Astrocyte (in vitro differentiated cells and primary cell): ENCODE data around the gene LANCL2. TPM values are rescaled to one million over a fixed set of nuclear protein-coding genes. Genes with fewer than 3 reads are reported as not detected.
"Not testable (repeated sequence)": the region's sequence is repeated elsewhere in the genome, so short reads cannot be mapped to it uniquely, and the experiment has no call there.

Experiments used
- DNase-seq: peaks from one replicate; pipeline ENCODE4 v3.0.0-alpha.2; 2010; ENCODE audit warnings: low read depth
- FAIRE-seq: peaks from 2 replicates; lab custom pipeline; 2011; peaks lifted over from hg19 to GRCh38; lab: Jason Lieb, UNC
- H2AFZ ChIP-seq: 2 replicates; pipeline ENCODE4 v1.6.0; 2012; ENCODE audit warnings: low read depth, low read length, inconsistent platforms
- H3K27ac ChIP-seq: 2 replicates; pipeline ENCODE4 v1.5.1; 2011; ENCODE audit warnings: low read depth, low read length, inconsistent platforms
- H3K27me3 ChIP-seq: 2 replicates; pipeline ENCODE4 v1.6.0; 2011; ENCODE audit warnings: low read length, inconsistent platforms; ENCODE audit not compliant: insufficient read depth
- H3K36me3 ChIP-seq: 2 replicates; pipeline ENCODE4 v1.5.1; 2011; ENCODE audit warnings: low read length, inconsistent platforms; ENCODE audit not compliant: insufficient read depth
- H3K4me1 ChIP-seq: 2 replicates; pipeline ENCODE4 v1.5.1; 2011; ENCODE audit warnings: low read length, inconsistent platforms; ENCODE audit not compliant: insufficient read depth
- H3K4me2 ChIP-seq: 2 replicates; pipeline ENCODE4 v1.6.0; 2012; ENCODE audit warnings: low read length, inconsistent platforms
- H3K4me3 ChIP-seq: 2 replicates; pipeline ENCODE4 v1.5.1; 2011; ENCODE audit warnings: low read depth, mild to moderate bottlenecking, low read length, inconsistent platforms; ENCODE audit not compliant: insufficient read depth
- H3K79me2 ChIP-seq: 2 replicates; pipeline ENCODE4 v1.6.0; 2012; ENCODE audit warnings: mild to moderate bottlenecking, low read length, inconsistent platforms; ENCODE audit not compliant: insufficient read depth
- H3K9ac ChIP-seq: 2 replicates; pipeline ENCODE4 v1.6.0; 2012; ENCODE audit warnings: mild to moderate bottlenecking, low read length, inconsistent platforms
- H3K9me3 ChIP-seq: 2 replicates; pipeline ENCODE4 v1.5.1; 2012; ENCODE audit warnings: low read depth, mild to moderate bottlenecking, low read length, inconsistent platforms; ENCODE audit not compliant: insufficient read depth
- H4K20me1 ChIP-seq: 2 replicates; pipeline ENCODE4 v1.6.0; 2012; ENCODE audit warnings: low read length, inconsistent platforms; ENCODE audit not compliant: insufficient read depth
- H3K27ac Mint-ChIP-seq: one replicate; pipeline ENCODE4 v1.8.0; 2021; ENCODE audit warnings: mild to moderate bottlenecking, mixed read lengths; ENCODE audit not compliant: unreplicated experiment
- H3K27me3 Mint-ChIP-seq: one replicate; pipeline ENCODE4 v1.8.0; 2021; ENCODE audit warnings: low read depth, mixed read lengths; ENCODE audit not compliant: unreplicated experiment
- H3K36me3 Mint-ChIP-seq: one replicate; pipeline ENCODE4 v1.8.0; 2021; ENCODE audit warnings: low read depth, mixed read lengths; ENCODE audit not compliant: unreplicated experiment
- H3K4me1 Mint-ChIP-seq: one replicate; pipeline ENCODE4 v1.8.0; 2021; ENCODE audit warnings: low read depth, mixed read lengths; ENCODE audit not compliant: unreplicated experiment
- H3K4me3 Mint-ChIP-seq: one replicate; pipeline ENCODE4 v1.8.0; 2021; ENCODE audit warnings: mild to moderate bottlenecking, moderate library complexity, mixed read lengths; ENCODE audit not compliant: unreplicated experiment
- H3K9me3 Mint-ChIP-seq: one replicate; pipeline ENCODE4 v1.8.0; 2021; ENCODE audit warnings: mild to moderate bottlenecking, mixed read lengths; ENCODE audit not compliant: unreplicated experiment
- EZH2 ChIP-seq: IDR thresholded peaks from 2 replicates; pipeline ENCODE4 v1.6.1; 2012; ENCODE audit warnings: mild to moderate bottlenecking, low read length, inconsistent platforms; ENCODE audit not compliant: insufficient read depth
- total RNA-seq: library from RNA; stranded (reverse); gene quantifications from 2 replicates; pipeline ENCODE4 v1.2.1, GENCODE V29; 2021
- TF ChIP-seq, protein P1 (sequence below): IDR thresholded peaks from 2 replicates; pipeline ENCODE4 v1.5.1; 2011; ENCODE audit warnings: low read depth, mild to moderate bottlenecking, inconsistent platforms, low read length, moderate library complexity; ENCODE audit not compliant: insufficient read depth

LANCL2 gene
- total RNA-seq, 1 donor from 2014 or later: 35.9 TPM

DNA sequence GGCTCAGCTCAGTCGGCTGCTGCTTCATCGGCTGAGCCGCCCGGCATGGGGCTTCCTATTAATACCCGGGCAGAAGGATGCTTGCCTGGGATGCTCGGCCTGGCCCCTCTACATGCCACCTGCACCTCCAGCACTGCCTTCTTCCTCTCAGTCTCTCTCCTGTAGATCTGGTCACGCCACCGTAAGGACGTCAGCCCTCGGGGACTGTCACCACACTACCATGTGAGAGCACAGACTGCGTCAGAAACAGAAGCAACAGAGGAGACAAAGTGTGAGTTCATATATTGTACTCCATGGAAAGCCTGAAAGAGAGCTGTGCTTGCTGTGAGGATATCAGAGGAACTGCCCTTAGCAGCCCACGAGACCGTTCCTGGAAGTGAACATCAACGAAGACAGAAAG lies 107.3 kb downstream of the LANCL2 start:
- peaks cover 22% of the 10 kb centered on the region for H3K4me1 ChIP-seq
- not testable (repeated sequence) for H3K9me3 Mint-ChIP-seq, H3K4me2 ChIP-seq, H3K36me3 ChIP-seq, H3K79me2 ChIP-seq, H3K27me3 Mint-ChIP-seq, H3K4me3 ChIP-seq, H3K27ac ChIP-seq, H3K27me3 ChIP-seq, H3K9ac ChIP-seq, H2AFZ ChIP-seq, H3K4me3 Mint-ChIP-seq, H3K27ac Mint-ChIP-seq, H3K9me3 ChIP-seq, DNase-seq, FAIRE-seq
- peaks cover 50% of the 10 kb centered on the region for H4K20me1 ChIP-seq
- Mint-ChIP-seq H3K36me3 (peaks cover 20% of the 10 kb centered on the region), H3K4me1 (peaks cover 27% of the 10 kb centered on the region)

DNA sequence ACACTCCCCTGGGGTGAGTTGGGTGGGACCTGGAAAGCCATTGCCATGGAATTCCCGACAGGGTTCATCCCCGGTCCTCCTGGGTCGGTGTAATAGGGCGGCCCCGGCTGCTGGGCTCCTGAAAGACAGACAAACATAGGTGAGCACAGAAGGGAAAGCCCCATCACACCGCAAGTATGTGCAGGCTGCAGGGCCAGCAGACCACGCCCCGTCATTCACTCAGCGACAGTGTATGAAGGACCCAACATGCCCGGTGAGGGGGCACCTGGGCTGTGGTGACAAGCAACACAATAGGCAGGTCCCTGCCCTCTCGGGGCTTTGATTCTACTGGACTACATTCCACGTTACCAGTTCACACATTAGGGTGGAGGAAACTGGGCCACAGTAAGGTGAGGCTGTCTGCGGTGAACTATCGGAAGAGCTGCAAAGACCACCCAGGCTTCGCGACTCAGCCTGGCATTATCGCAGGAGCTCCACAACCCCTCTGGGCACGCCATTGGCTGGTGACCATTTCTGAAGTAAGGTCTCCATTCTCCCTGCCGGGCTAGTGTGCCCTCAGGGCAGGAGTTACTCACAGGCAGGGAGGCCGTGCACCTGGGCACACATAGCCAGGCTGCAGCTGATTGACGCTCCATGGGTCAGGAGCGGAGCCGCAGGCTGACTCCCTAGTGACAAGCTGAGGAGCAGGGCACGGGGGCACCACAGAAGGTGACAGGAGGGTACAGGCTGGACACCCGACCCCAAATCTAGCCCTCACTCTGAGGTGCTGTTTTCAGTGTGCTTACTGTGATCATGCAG lies 108.0 kb downstream of the LANCL2 start:
- Histone ChIP-seq H4K20me1 (peaks cover 55% of the 10 kb centered on the region), H3K36me3 (peaks cover 3% of the 10 kb centered on the region), H3K4me3 (no peak overlapping the region), H3K9ac (no peak overlapping the region), H3K27ac (no peak overlapping the region), H3K4me2 (no peak overlapping the region), H2AFZ (no peak overlapping the region), H3K4me1 (peaks cover 29% of the 10 kb centered on the region), H3K79me2 (peaks cover 7% of the 10 kb centered on the region), H3K27me3 (no peaks in the 10 kb centered on the region), H3K9me3 (no peaks in the 10 kb centered on the region)
- Mint-ChIP-seq H3K4me1 (peaks cover 34% of the 10 kb centered on the region), H3K9me3 (no peaks in the 10 kb centered on the region), H3K4me3 (no peak overlapping the region), H3K36me3 (peaks cover 16% of the 10 kb centered on the region), H3K27ac (no peak overlapping the region), H3K27me3 (no peaks in the 10 kb centered on the region)
- TF ChIP-seq, protein P1, sequence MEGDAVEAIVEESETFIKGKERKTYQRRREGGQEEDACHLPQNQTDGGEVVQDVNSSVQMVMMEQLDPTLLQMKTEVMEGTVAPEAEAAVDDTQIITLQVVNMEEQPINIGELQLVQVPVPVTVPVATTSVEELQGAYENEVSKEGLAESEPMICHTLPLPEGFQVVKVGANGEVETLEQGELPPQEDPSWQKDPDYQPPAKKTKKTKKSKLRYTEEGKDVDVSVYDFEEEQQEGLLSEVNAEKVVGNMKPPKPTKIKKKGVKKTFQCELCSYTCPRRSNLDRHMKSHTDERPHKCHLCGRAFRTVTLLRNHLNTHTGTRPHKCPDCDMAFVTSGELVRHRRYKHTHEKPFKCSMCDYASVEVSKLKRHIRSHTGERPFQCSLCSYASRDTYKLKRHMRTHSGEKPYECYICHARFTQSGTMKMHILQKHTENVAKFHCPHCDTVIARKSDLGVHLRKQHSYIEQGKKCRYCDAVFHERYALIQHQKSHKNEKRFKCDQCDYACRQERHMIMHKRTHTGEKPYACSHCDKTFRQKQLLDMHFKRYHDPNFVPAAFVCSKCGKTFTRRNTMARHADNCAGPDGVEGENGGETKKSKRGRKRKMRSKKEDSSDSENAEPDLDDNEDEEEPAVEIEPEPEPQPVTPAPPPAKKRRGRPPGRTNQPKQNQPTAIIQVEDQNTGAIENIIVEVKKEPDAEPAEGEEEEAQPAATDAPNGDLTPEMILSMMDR: no peak
- no peak for TF ChIP-seq EZH2
- no peak for FAIRE-seq
- no peak for DNase-seq

DNA sequence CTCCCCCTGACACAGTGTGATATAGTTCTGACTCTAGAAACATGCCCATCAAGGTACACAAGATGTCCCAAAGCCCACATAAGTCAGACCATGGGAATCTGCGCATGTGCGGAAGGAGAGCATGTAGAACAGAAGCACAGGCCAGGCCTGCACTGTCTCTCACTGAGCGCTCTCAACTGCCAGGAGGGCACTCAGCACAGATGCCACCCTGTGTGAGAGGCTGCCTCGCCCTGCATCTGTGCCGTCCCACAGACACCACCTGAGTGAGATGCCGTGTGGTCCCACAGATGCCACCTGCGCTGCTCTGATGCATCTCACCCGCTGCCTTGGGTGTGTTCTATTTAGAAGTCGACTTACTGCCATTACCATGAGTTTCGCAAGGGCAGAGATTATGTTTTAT lies 108.8 kb downstream of the LANCL2 start:
- Histone ChIP-seq H3K27ac (no peak overlapping the region), H3K9me3 (no peaks in the 10 kb centered on the region), H3K4me2 (no peak overlapping the region), H4K20me1 (peaks cover 58% of the 10 kb centered on the region), H3K9ac (no peak overlapping the region), H2AFZ (no peak overlapping the region), H3K27me3 (no peaks in the 10 kb centered on the region), H3K79me2 (peaks cover 7% of the 10 kb centered on the region), H3K36me3 (peaks cover 3% of the 10 kb centered on the region), H3K4me3 (no peak overlapping the region), H3K4me1 (peaks cover 37% of the 10 kb centered on the region)
- no peaks in the 10 kb centered on the region for H3K27me3 Mint-ChIP-seq
- H3K4me3 Mint-ChIP-seq: no peak overlapping the region
- no peak for FAIRE-seq
- no peak for TF ChIP-seq EZH2
- TF ChIP-seq, protein P1: no peak
- H3K9me3 Mint-ChIP-seq: no peaks in the 10 kb centered on the region
- no peak overlapping the region for H3K27ac Mint-ChIP-seq
- peaks cover 12% of the 10 kb centered on the region for H3K36me3 Mint-ChIP-seq
- H3K4me1 Mint-ChIP-seq: peaks cover 40% of the 10 kb centered on the region
- DNase-seq: no peak
